Measurements from ENCODE around the gene DLK1.

- TF ChIP-seq CTCF (CRISPR knock-in tag; IDR thresholded peaks at IDR 0.05) = no peak
- no peak for TF ChIP-seq CREB1 (IDR thresholded peaks at IDR 0.05)
- no peak for TF ChIP-seq CREB1 (CRISPR knock-in tag; IDR thresholded peaks at IDR 0.05)
- no peak for TF ChIP-seq EZH2 (conservative IDR thresholded peaks at IDR 0.05; ENCODE audit: low read depth, low read length)
- TF ChIP-seq CEBPZ (IDR thresholded peaks at IDR 0.05; ENCODE audit: low read length) = no peak
- no peak for TF ChIP-seq GLMP (CRISPR knock-in tag; IDR thresholded peaks at IDR 0.05; ENCODE audit: borderline replicate concordance)
- no peak for TF ChIP-seq FUBP1 (CRISPR knock-in tag; IDR thresholded peaks at IDR 0.05; ENCODE audit: borderline replicate concordance)
- TF ChIP-seq CEBPB (IDR thresholded peaks at IDR 0.05; ENCODE audit: borderline replicate concordance, low read depth, low read length) = no peak
- TF ChIP-seq, protein P1, sequence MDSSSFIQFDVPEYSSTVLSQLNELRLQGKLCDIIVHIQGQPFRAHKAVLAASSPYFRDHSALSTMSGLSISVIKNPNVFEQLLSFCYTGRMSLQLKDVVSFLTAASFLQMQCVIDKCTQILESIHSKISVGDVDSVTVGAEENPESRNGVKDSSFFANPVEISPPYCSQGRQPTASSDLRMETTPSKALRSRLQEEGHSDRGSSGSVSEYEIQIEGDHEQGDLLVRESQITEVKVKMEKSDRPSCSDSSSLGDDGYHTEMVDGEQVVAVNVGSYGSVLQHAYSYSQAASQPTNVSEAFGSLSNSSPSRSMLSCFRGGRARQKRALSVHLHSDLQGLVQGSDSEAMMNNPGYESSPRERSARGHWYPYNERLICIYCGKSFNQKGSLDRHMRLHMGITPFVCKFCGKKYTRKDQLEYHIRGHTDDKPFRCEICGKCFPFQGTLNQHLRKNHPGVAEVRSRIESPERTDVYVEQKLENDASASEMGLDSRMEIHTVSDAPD (CRISPR knock-in tag; IDR thresholded peaks at IDR 0.05) = no peak
- no peak for TF ChIP-seq POLR2AphosphoS5 (IDR thresholded peaks at IDR 0.05; ENCODE audit: low read depth, low read length)
- no peak for TF ChIP-seq SMC3 (IDR thresholded peaks at IDR 0.05; ENCODE audit: low read length)
- TF ChIP-seq ZNF274 (CRISPR knock-in tag; IDR thresholded peaks at IDR 0.05) = no peak
- TF ChIP-seq SMAD3 (CRISPR knock-in tag; IDR thresholded peaks at IDR 0.05) = no peak
- no peak for TF ChIP-seq STAT5B (CRISPR knock-in tag; IDR thresholded peaks at IDR 0.05)
- TF ChIP-seq RELA (CRISPR knock-in tag; IDR thresholded peaks at IDR 0.05) = no peak
Measured at GRCh38 chr14:100774164-100774537, 47.5 kb downstream of the DLK1 start.
